GM18858 (cell line): ENCODE data around the gene TFF2.

Experiments used
- ATAC-seq: cut with Tn5 transposase; IDR thresholded peaks from one replicate; pipeline ENCODE4 v1.9.1; 2021; ENCODE audit not compliant: unreplicated experiment

Gene TFF2

DNA sequence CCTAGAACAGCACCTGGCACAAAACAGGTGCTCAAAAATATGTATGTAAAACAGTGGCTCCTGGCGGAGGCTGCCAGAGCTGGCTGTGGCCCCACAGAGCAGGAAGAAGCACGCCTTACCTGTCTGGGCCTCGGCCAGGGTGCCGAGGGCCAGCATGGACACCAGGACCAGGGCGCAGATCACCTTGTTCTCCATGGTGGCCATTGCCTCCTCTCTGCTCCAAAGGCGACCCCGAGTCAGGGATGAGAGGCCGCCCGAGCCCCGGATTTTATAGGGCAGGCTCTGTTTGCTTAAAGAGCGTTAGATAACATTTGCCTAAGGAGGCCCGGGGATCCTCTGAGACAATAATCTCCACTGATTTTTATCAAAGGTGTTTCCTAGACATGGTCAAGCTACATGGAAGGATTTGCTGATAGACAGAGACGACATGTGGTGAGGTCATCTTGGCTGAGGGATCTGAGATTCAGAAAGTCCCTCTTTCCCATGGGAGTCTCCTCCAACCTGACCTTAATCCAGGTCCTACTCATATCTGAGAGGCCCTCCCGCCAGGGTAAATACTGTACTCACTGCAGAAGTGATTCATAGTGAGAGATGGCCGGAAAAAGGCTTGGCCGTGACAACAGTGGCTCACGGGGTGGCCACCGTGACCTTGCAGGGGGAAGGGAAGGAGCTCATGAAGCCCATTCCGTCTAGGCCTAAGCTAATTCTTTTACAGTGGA is 15.7 kb upstream of the TFF2 start, which contains the start of gene TFF1:
TSS of gene TFF1 (minus strand) at position 244 of the 719 bp plus-strand sequence. CDS start at position 204, 40 bp downstream.
- ATAC-seq, result no peak

DNA sequence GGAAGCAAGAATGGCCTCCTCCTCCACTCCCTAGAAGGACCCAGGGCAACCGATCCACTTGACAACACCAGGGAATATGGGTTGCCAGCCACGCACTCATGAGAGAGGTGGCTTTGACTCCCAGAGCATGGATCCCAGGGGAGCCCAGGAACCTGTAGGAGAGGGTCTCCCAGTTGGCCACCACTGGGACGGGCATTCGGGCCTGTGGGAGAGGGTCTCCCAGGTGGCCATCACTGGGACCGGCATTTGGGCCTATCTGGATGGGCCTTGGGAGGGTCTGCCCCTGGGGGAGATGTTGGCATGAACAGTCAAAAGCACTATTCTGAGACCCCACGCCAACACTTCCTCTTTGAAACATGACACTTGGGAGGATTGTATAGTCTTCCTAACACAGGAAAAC is 15.0 kb upstream of the TFF2 start:
- no peak for ATAC-seq

DNA sequence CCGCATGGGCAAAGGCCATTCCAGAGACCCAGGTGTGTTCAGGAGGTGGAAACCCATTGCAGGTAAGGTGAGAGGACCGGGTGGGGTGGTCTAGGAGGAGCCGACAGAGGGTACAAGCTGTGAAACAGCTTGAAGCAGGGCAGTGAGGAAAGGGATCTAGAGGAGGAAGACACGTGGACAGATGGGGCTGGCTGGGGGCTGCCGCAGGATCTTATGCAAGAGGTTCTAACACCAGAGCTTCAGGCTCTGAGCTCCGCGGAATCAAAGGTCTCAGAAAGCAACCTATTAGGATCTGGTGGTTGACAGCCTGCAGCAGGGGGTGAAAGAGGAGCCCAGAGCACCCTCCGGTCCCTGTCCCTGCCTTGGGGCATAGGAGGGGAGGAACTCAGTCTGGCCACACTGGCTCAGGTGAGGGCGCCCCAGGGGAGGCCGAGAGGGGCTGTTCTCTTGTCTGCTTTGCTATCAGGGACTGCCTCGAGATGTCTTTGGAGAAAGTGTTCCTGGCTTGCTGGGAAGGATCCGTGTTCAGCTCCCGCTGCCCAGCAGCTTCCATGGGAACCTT is 13.6 kb upstream of the TFF2 start:
- ATAC-seq, result no peak

DNA sequence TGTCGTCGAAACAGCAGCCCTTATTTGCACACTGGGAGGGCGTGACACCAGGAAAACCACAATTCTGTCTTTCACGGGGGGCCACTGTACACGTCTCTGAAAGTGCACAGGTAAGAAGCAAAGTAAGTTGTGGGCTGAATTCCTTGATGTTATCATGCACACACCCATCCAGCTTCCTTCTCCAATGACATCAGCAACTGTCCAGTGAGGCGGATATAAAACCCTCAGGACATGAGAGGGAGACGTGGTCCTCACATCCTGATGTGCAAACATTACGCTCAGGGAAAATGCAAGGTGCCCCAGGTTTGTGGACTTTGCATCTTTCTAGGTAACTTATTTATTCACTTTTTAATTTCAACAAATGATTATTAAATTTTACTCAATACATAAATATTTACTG is 12.5 kb upstream of the TFF2 start:
- no peak for ATAC-seq

DNA sequence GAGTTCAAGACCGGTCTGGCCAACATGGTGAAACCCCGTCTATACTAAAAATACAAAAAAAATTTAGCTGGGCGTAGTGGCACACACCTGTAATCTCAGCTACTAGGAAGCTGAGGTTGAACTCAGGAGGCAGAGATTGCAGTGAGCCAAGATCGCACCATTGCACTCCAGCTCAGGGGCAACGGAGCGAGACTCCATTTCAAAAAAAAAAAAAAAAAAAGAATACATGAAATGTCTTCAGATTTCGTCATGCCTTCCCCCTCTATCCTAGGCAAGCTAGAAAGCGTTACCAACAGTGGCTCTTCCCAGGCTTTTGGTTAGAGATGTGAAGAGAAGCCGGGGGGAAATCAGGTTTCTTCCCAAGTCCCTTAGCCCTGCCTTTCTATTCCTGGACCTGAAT is 11.9 kb upstream of the TFF2 start:
- ATAC-seq, result no peak

DNA sequence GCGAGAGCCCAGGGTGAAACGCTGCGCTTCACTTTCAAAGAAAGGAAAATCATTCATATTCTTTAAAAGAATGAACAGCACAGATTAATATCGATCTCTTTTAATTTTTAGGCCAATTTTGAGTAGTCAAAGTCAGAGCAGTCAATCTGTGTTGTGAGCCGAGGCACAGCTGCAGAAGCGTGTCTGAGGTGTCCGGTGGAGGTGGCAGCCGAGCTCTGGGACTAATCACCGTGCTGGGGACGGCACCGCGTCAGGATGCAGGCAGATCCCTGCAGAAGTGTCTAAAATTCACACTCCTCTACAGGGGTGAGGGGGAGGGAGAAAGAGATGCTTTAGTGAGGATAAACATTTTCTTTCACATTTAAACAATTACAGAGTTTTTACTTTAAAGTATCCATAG is 11.4 kb upstream of the TFF2 start:
- ATAC-seq, result no peak

DNA sequence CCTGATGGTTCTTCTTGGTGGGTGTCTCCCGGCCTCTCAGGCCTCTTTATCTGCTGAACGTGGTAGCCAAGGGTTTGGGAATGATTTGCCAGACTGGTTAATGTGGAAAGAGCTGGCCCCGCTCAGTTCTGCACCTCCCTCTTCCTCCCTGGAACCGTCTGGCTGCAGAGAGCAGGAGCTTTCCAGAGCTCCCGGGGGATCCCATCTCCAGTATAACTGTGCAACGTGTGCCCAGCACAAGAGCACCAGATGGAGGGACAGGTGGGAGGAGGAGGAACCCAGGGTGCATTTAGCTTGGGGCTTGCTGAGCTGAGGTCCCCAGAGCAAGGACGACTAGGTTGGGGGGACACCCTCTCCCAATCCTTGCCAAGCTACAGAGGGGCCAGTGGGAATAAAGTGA is 10.5 kb upstream of the TFF2 start:
- no peak for ATAC-seq

DNA sequence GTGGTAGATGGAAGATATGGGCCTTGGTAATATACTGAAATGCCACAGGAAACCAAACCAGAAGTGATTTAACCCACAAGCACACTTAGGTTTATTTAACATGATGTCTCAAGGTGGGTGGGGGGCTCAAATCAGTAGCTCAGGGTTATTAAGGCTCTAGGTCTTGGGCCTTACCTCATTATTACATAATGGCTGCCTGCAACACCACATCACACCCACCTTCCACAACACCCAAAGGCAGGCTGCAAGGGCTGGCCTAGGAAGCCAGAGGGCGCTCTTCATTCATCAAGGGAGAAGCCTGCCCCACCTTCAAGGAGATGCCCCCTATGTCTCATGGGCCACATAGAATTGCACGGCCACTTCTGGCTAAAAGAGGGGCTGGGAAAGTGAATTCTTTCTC is 9.5 kb upstream of the TFF2 start:
- ATAC-seq, result no peak

DNA sequence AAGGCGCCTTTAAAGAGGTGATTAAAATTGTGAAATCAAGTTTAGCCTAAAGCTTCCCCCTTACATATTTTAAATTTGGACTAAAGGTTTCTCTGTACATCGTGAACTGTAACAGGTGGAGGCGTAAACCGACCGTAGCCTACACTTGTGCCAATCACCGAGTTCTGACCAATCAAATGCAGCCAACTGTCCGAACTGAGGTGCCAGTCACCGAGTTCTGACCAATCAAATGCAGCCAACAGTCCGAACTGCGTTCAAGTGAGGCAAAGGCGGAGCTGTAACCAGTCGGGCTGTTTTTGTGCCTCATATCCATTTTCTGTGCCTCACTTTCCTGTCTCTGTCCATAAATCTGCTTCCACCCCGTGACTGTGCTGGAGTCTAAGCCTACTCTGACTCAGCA is 8.1 kb upstream of the TFF2 start:
- ATAC-seq, result no peak

DNA sequence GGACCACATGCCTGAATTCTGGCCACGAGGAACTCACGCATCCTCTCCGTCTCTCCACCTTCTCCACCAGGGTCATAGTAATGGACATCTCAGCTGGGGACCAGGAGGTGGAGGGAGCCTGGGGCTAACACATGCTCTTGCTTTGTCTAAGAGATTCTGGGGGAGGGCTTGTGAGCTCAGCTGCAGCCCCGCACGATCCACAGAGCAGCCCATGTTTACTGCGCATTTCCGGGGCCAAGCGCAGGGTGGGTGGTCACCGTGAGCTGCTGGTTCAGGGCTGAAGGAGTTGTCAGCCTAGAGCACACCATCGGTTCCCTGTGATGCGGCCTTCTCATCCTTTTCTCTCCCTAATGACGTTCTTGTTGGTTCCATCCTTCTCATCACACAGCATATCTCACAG is 7.5 kb upstream of the TFF2 start:
- ATAC-seq, result no peak

DNA sequence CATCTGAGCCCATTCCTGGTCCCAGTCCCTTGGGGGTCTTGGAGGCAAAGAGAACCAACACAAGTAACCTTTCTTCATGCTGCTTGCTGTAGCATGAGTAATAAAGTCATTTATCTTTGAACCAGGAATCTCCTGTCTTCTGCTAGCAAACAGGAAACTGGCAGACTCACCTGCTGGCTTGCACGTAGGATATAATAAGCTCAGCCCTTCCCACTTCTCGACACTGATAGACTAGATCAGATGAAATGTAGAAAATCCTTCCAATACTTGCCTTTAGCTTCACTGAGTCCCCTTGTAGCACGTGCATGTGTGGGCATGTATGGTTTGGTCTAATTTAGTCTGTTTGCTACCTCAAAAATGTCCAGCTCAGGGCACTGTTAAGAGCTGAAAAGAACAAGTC is 6.5 kb upstream of the TFF2 start:
- ATAC-seq, result no peak

DNA sequence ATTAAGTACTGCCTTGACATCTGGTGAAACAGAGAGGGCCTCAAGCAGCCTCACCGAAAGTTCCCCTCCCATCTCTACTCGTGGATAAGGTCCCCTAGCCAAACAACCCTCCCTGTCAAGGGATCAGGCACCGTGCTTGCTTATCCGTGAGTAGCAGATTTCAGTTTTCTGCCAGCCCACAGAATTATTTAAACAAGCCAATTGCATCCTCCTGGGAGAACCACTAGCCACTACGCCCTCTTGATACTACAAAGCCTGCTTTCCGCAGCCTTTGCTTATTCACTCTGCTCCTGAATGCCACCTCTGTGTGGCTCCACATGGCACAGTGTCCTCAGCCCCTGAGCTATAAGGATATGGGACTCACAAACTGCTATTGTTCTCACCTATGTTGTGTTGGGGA is 5.9 kb upstream of the TFF2 start:
- ATAC-seq, result no peak

DNA sequence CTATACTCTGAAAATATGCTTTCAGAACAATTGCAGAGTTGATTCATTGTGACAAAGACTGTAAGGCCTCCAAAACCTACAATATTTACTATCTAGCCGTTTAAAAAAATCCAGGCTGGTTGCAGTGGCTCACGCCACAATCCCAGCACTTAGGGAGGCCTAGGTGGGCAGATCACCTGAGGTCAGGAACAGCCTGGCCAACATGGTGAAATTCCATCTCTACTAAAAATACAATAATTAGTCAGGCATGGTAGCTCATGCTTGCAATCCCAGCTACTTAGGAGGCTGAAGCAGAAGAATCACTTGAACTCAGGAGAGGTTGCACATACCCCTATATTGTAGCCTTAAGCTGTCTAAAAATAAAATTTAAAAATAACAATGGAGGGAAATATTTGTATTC is 5.3 kb upstream of the TFF2 start:
- no peak for ATAC-seq

DNA sequence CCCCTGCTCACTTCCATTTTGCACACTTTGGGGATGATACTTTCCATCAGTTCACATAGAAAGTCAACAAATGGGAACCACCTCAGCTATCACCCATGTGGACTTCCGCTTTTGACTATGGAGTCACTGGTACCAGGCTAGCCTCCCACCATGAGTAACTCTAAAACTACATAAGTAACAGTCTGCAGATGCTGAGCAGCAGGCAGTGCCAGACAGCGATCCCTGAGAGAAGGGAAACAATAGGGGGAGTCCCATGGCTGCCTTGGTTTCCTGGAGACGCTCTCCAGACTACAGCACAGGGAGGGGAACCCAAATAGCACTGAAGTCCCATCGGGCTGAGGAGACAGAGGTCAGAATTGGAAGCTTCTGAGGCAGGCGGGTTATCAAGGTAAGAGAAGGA is 2.8 kb upstream of the TFF2 start:
- ATAC-seq, result no peak

DNA sequence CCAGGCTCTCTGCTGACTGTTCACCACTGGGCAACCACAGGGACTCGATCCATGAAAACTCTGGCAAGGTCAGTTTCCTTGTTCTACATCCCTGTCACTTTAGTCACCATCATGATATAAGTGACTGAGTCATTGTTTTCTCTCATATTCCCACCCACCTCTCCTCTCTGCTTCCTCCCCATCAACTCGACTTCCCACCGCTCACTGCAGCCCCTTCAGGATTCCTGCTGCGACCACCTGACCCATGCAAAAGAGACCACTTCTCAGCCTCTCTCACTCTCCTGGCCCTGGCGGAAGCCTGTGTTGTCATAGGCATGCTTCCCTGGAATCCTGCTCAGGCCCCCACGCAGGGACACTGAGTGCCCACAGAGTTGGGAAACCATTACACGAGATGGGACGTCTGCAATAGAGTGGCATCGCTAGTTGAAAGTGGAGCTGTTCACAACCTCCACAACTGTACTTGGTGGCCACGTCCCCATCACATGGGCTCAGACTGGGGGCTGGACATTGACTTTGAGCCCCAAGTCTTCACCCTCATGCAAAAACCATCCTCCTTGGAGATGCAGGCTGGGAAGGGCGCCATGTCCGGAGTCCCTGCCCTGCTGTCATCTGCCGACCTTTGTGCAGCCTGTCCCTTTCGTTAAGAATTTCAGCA is 1.8 kb upstream of the TFF2 start:
- ATAC-seq, result no peak

DNA sequence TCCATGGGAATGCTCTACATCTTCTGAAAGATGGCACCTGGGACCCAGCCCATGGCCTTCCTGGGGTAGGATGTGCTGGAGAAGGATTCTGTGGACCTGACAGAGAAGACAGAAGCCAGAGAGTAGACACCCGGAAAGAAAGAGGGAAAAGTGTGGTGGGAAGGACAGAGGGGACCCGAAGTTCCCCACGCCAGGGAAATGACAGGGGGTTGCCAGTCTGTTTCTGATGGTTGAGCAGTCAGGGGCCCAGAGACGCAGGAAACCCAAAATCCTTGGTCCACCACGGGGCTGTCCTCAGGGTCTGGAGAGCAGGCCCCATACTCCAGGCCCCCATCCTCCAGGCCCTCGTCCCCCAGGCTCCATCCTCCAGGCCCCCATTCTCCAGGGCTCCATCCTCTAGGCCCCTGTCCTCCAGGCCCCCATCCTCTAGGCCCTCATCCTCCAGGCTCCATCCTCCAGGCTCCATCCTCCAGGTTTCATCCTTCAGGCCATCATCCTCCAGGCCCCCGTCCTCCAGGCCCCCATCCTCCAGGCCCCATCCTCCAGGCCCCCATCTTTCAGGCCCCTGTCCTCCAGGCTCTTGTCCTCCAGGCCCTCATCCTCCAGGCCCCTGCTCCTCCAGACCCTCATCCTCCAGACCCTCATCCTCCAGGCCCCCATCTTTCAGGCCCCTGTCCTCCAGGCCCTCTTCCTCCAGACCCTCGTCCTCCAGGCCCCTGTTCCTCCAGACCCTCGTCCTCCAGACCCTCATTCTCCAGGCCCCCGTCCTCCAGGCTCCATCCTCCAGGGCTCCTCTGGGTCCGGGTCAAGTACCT is 1.0 kb upstream of the TFF2 start:
- ATAC-seq, result no peak

DNA sequence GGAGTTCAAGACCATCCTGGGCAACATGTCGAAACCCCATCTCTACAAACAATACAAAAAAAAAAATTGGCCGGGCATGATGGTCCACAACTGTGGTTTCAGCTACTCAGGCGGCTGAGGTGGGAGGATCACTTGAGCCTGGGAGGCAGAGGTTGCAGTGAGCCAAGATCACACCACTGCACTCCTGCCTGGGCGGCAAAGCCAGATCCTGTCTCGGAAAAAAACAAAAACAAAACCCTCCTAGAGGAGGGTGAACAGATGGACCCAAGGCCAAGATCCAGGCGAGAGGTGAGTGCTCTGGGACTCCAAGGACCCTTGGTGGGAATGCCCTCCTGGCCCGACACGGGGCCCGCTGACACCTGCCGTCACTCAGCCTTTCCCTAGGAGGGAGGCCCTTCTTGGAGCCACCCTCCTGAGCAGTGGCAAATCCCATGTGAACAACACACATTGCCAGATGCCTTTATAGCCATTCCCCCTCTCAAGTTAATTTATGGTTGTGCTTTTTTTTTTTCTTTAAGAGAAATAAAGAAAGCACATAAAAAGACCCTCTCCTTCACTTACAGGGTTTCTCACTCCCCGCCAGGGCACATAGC is 380 bp downstream of the TFF2 start:
- no peak for ATAC-seq

DNA sequence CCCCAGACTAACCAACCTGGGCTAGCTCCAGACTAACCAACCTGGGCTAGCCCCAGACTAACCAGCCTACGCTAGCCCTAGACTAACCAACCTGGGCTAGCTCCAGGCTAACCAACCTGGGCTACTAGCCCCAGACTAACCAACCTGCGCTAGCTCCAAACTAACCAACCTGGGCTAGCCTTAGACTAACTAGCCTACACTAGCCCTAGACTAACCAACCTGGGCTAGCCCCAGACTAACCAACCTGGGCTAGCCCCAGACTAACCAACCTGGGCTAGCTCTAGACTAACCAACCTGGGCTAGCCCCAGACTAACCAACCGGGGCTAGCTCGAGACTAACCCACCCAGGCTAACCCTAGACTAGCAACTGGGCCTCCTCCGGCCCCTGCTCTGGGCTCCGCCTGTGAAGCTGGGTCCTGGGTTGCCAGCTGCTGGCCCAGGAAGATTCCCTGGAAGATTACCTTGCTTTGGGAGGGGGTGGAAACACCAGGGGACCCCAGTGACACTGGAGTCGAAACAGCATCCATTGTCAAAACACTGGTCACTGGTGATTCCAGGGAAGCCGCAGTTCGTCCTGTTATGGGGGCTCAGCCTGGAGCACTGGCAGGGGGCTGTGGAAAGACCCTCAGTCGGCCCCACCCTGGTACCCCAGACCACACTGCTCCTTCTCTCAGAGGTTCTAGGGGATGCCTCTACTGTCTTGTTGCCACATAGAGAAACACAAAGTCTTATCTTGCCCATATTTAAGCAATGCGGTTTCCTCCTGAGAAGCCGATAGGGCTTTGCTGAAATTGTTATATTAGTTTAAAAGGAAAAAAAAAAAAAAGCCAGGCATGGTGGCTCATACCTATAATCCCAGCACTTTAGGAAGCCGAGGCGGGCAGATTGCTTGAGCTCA is 1.1 kb downstream of the TFF2 start:
- no peak for ATAC-seq

DNA sequence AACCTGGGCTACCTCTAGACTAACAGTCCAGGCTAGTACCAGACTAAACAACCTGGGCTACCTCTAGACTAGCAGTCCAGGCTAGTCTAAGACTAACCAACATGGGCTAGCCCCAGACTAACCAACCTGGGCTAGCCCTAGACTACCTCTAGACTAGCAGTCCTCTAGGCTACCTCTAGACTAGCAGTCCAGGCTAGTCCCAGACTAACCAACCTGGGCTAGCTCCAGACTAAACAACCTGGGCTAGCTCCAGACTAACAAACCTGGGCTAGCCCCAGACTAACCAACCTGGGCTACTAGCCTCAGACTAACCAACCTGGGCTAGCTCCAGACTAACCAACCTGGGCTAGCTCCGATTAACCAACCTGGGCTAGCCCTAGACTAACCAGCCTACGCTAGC is 2.0 kb downstream of the TFF2 start:
- no peak for ATAC-seq

DNA sequence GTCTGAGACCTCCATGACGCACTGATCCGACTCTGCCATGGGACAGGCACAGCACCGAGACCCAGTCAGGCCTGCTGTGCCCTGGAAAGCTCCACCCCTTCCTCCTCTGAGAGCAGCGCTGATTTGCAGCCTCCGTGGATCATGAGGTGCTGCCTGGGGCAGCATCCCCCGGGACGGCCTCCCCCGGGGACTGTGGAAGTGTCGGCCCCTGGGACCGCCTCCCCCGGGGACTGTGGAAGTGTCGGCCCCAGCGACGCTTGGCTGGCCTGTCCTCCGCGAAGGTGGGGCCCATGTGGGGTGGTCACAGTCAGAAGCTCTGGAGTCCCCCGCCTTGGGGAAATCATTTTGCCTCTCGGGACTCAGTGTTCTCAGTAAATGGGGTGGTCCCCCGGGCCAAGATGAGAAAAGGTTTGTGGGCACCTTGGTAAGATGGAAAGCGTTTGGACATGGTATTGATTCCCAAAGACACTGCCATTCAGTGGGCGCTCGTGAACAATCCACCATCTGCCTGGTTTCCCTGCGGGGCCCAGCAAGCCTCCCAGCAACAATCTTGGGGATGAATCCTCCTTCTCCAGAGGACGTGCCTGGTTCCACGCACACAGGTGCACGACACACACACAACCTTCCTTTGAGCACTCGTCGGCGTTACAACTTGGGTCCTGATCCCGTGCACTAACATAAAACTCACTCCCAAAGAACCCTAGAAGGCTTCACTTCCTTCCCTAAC is 3.0 kb downstream of the TFF2 start:
- no peak for ATAC-seq
